Ovary (tissue), 3 donors: Measurements from ENCODE around the gene TMEM63A.

Source experiments
- EP300 ChIP-seq: sonication (generic); formaldehyde crosslinking; IDR thresholded peaks from one replicate; pipeline ENCODE4 v1.6.1; 2017; ENCODE audit warnings: antibody characterized with exemption
- POLR2A ChIP-seq: fragments of 450-650 bp; IDR thresholded peaks from one replicate; pipeline ENCODE4 v1.6.1; 2017; ENCODE audit warnings: antibody characterized with exemption, mild to moderate bottlenecking, moderate library complexity
- TF ChIP-seq, protein P1 (sequence below), 3 donors: fragments of 450-650 bp in 2 of 3; fragments of 200-600 bp in 1 of 3; IDR thresholded peaks; one replicate each; pipeline versions ENCODE4 v1.5.1 to v1.8.0; 2016 to 2022; ENCODE audit warnings: antibody characterized with exemption in 3 of 3, mild to moderate bottlenecking in 1 of 3
- donor health status: DM: no; HTN: no; CAD: no.

DNA sequence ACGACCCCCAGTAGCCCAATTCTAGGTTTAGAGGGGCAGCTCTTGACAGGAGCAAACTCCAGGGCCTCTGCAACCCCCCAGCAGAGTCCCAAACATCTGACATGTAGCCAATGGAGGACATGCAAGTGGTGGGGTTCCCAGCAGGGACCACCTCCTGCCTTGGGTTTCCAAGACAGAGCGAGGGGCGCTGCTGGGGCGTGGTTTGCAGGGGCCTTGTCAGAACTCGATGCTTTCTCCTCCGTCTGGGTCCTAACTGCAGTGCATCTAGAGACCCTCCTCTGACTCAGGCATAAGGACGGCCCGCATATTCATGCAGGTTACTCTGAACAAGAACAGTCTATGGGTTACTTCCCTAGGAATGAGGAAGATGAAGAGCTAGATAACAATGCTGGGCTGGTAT, 55.1 kb downstream of the TMEM63A start:
- TF ChIP-seq, protein P1, sequence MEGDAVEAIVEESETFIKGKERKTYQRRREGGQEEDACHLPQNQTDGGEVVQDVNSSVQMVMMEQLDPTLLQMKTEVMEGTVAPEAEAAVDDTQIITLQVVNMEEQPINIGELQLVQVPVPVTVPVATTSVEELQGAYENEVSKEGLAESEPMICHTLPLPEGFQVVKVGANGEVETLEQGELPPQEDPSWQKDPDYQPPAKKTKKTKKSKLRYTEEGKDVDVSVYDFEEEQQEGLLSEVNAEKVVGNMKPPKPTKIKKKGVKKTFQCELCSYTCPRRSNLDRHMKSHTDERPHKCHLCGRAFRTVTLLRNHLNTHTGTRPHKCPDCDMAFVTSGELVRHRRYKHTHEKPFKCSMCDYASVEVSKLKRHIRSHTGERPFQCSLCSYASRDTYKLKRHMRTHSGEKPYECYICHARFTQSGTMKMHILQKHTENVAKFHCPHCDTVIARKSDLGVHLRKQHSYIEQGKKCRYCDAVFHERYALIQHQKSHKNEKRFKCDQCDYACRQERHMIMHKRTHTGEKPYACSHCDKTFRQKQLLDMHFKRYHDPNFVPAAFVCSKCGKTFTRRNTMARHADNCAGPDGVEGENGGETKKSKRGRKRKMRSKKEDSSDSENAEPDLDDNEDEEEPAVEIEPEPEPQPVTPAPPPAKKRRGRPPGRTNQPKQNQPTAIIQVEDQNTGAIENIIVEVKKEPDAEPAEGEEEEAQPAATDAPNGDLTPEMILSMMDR (IDR thresholded peaks at IDR 0.05) = no peak
- TF ChIP-seq EP300 = no peak
- no peak for TF ChIP-seq POLR2A
